Esophagus muscularis mucosa (tissue), 3 donors: ENCODE results near the gene HOXA2.

Experiments
- CTCF ChIP-seq, 3 experiments: fragments of 200-600 bp in 2 of 3; fragments of 450-650 bp in 1 of 3; sonication (generic) in 2 of 3; IDR thresholded peaks; one replicate each; pipeline ENCODE4 v1.5.1; 2017 to 2019; ENCODE audit warnings: antibody characterized with exemption in 3 of 3, mild to moderate bottlenecking in 2 of 3, moderate library complexity in 1 of 3
- POLR2A ChIP-seq: fragments of 450-650 bp; IDR thresholded peaks from one replicate; pipeline ENCODE4 v1.6.1; 2017; ENCODE audit warnings: antibody characterized with exemption, moderate library complexity, mild to moderate bottlenecking, low read depth
- POLR2AphosphoS5 ChIP-seq, 2 donors: sonication (generic); formaldehyde crosslinking; IDR thresholded peaks; one replicate each; pipeline ENCODE4 v1.6.1; 2017; ENCODE audit warnings: antibody characterized with exemption in 2 of 2

GRCh38 chr7:27140126-27140857, 37.8 kb upstream of the HOXA2 start:
- TF ChIP-seq POLR2AphosphoS5 (IDR thresholded peaks at IDR 0.05): no peak
- TF ChIP-seq CTCF (IDR thresholded peaks at IDR 0.05): no peak
- TF ChIP-seq POLR2A: no peak
